ENCODE measurements around the gene GRM2.

GRM2 gene

DNA sequence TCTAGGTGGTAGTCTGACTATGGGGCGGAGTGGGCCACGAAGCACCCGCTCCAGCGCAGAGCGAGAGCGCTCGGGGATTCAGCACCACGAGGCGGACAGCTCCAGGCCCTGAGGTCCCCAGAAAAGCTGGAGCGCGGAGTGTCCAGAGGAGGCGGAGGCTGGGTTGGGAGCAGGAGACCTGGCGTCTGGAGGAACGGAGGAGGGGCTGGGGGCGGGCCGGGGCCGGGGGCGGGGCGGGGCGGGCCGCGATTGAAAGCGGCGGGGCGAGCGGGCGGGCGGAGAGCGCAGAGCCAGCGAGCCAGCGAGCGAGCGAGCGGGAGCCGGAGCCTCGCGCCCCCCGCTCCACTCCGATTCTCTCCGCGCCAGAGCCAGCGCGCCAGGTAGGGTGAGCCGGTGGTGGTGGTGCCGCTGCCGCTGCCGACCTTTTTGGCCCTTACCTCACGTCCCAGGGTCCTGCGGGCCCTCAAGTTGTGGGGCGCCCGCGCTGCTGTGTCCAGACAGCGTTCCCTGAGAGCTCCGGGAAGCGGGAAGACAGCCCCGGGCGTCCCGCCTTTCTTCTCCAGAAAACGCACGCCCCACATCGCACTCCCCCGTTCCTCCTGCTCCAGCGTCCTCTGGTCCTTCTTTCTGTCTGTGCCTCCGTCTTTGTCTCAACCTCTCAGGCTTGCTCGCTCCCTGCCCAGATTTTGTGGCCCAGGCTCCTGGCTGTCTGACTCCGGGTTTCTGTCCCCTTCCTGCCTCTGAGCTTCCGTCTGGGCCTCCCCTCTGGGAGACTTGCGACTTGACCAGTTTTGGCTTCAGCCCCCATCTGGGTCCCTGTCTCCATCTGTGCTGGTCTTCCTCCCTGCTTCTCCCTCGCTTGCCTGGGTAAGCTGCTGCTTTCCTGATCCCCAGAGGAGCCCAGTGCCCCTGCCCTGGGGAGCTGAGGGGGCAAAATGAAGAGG, at the start of gene GRM2:
Gene GRM2 (plus strand): TSS at position 281 of the 944 bp plus-strand sequence. CDS start 1,916 bp downstream, outside the sequence.
- DNase-seq (ENCODE audit: low spot score), result peak; percentile 87
- POLR2A ChIA-PET (ENCODE audit: low non-redundant PET), result no interaction called here
- TF ChIP-seq, protein P1, sequence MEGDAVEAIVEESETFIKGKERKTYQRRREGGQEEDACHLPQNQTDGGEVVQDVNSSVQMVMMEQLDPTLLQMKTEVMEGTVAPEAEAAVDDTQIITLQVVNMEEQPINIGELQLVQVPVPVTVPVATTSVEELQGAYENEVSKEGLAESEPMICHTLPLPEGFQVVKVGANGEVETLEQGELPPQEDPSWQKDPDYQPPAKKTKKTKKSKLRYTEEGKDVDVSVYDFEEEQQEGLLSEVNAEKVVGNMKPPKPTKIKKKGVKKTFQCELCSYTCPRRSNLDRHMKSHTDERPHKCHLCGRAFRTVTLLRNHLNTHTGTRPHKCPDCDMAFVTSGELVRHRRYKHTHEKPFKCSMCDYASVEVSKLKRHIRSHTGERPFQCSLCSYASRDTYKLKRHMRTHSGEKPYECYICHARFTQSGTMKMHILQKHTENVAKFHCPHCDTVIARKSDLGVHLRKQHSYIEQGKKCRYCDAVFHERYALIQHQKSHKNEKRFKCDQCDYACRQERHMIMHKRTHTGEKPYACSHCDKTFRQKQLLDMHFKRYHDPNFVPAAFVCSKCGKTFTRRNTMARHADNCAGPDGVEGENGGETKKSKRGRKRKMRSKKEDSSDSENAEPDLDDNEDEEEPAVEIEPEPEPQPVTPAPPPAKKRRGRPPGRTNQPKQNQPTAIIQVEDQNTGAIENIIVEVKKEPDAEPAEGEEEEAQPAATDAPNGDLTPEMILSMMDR (conservative IDR thresholded peaks at IDR 0.05; ENCODE audit: low read depth), result no peak
- no peak within 1 kb of the TSS for H3K27ac ChIP-seq
- CTCF ChIA-PET, result interaction anchor here (0.5 kb wide), 1 partner anchor 25 kb away, joined by 3 read pairs; no protein-coding TSS in a partner anchor

DNA sequence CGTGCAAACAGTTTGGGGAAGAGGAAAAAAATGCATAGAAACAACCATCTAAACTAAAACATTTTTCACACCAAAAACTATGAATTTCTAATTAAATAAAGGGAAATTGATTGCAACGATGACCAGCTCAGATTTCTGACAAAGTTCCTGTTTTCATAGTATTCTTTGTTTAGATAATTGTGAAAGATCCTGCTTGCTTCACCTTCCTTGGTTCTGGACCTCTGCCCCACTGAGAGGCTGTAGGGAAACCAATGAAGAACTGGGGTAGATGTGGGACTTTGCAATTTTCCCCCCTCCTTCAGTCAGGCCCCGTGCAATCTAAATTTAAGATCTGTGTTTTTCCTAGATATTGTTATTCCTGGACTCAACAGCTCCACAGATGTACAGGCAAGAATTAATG, 49.6 kb upstream of the GRM2 start:
- TF ChIP-seq, protein P1 (conservative IDR thresholded peaks at IDR 0.05; ENCODE audit: low read depth), result no peak
- ChIA-PET POLR2A (ENCODE audit: low non-redundant PET) (no interaction called here), CTCF (interaction anchor here (1.4 kb wide), 1 partner anchor 155 kb away, joined by 3 read pairs; no protein-coding TSS in a partner anchor)
- no peak overlapping the region for H3K27ac ChIP-seq
- DNase-seq (ENCODE audit: low spot score), result no peak

GRCh38 chr3:51659942-51660341, 46.9 kb upstream of the GRM2 start:
- no peak overlapping the region for H3K27ac ChIP-seq
- TF ChIP-seq, protein P1 (conservative IDR thresholded peaks at IDR 0.05; ENCODE audit: low read depth), result no peak
- DNase-seq (ENCODE audit: low spot score), result no peak
- ChIA-PET CTCF (no interaction called here), POLR2A (ENCODE audit: low non-redundant PET) (no interaction called here)

DNA sequence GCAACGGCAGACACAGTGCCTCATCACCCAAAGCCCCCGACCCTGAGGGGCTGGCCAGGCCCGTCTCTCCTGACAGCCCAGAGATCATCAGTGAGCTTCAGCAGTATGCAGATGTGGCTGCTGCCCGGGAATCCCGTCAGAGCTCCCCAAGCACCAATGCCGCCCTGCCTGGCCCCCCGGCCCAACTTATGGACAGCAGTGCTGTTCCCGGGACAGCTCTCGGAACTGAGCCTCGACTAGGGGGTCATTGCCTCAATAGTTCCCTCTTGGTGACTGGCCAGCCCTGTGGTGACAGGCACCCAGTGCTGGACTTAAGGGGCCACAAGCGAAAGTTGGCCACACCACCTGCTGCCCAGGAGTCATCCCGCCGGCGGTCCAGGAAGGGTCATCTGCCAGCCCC, 44.4 kb upstream of the GRM2 start:
- ChIA-PET CTCF (interaction anchor here (0.9 kb wide), 1 partner anchor 20 kb away, joined by 3 read pairs; no protein-coding TSS in a partner anchor), POLR2A (ENCODE audit: low non-redundant PET) (no interaction called here)
- TF ChIP-seq, protein P1 (conservative IDR thresholded peaks at IDR 0.05; ENCODE audit: low read depth), result no peak
- no peak overlapping the region for H3K27ac ChIP-seq
- no peak for DNase-seq (ENCODE audit: low spot score)

- POLR2A ChIA-PET (ENCODE audit: low non-redundant PET), result no interaction called here
- TF ChIP-seq, protein P1 (conservative IDR thresholded peaks at IDR 0.05; ENCODE audit: low read depth), result no peak
- DNase-seq (ENCODE audit: low spot score), result no peak
- CTCF ChIA-PET, result interaction anchor here (0.8 to 3.5 kb wide), 4 partner anchors 13 to 167 kb away, joined by 3 to 10 read pairs (median 5); no protein-coding TSS in a partner anchor
- peak overlapping the region; percentile 95; the same call in 1 of the 2 replicates for H3K27ac ChIP-seq
Measured at GRCh38 chr3:51668756-51669155, 38.1 kb upstream of the GRM2 start.

DNA sequence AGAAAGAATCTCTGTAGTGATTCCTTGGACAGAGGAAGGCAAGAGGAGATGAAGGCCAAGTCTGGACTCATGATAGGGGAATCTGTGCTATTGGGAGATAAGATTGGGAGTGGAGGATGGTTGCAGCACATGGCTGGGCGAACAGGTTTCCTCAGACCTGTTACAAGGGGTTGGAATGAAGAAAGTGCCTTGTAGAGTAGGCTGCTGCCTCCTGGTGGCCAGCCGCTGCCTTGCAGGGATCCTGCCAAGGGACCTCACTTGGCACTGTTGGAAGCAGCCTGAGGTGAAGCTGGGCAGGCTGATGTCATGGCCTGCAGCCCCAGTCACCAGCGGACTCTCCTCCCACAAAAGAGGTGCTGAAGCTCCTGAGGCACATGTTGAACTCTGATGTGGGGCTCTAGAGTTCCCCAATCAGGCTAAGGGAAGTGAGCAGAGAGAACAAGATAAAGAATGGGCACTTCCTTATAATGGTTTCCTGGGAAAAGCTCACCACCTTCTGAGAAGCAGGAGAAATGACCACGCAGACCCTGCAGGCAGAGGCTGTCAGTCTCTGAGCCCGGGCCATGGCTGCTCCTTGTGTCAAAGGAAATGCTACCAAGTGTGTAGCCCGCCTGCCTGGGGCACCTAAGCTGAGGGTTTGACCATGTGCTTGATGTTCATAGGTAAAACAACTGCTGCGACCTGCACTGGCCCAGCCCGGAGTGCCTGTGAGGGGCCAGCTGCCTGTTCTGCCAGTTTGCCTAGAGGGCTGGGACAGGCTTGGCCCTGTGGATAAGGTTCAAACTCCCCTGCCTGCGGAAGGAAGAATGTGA, 37.4 kb upstream of the GRM2 start:
- peak overlapping the region; percentile 95 for H3K27ac ChIP-seq
- ChIA-PET CTCF (interaction anchor here (0.5 to 3.5 kb wide), 7 partner anchors 13 to 169 kb away, joined by 3 to 10 read pairs (median 4); no protein-coding TSS in a partner anchor), POLR2A (ENCODE audit: low non-redundant PET) (no interaction called here)
- TF ChIP-seq, protein P1 (conservative IDR thresholded peaks at IDR 0.05; ENCODE audit: low read depth), result peak; percentile 79
- DNase-seq (ENCODE audit: low spot score), result peak; percentile 57
